Measurements from ENCODE around the gene SRP19. TPM values are rescaled to one million over a fixed set of nuclear protein-coding genes. Genes with fewer than 3 reads are reported as not detected.

Gene SRP19
- total RNA-seq, 3 donors from 2014 or later: 22.0 to 32.0 (median 26.9) TPM

- no peaks in the 10 kb centered on the region for H3K9me3 ChIP-seq
- peaks cover 7% of the 10 kb centered on the region for H3K4me1 ChIP-seq (ENCODE audit: low read depth)
- DNase-seq: no peak
- no peak for ATAC-seq
- TF ChIP-seq, protein P1, sequence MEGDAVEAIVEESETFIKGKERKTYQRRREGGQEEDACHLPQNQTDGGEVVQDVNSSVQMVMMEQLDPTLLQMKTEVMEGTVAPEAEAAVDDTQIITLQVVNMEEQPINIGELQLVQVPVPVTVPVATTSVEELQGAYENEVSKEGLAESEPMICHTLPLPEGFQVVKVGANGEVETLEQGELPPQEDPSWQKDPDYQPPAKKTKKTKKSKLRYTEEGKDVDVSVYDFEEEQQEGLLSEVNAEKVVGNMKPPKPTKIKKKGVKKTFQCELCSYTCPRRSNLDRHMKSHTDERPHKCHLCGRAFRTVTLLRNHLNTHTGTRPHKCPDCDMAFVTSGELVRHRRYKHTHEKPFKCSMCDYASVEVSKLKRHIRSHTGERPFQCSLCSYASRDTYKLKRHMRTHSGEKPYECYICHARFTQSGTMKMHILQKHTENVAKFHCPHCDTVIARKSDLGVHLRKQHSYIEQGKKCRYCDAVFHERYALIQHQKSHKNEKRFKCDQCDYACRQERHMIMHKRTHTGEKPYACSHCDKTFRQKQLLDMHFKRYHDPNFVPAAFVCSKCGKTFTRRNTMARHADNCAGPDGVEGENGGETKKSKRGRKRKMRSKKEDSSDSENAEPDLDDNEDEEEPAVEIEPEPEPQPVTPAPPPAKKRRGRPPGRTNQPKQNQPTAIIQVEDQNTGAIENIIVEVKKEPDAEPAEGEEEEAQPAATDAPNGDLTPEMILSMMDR (IDR thresholded peaks at IDR 0.05): no peak
- H3K4me3 ChIP-seq: no peak overlapping the region
- no peaks in the 10 kb centered on the region for H3K36me3 ChIP-seq (ENCODE audit: low read depth)
- intact Hi-C loops (cut with DNase I, micrococcal nuclease): no loop called here
Observed at GRCh38 chr5:112910529-112910928, 49.4 kb downstream of the SRP19 start.

GRCh38 chr5:112914584-112914983 lies 53.5 kb downstream of the SRP19 start:
- TF ChIP-seq, protein P1 (IDR thresholded peaks at IDR 0.05): no peak
- Histone ChIP-seq H3K9me3 (no peaks in the 10 kb centered on the region), H3K4me1 (ENCODE audit: low read depth) (peaks cover 27% of the 10 kb centered on the region), H3K36me3 (ENCODE audit: low read depth) (no peaks in the 10 kb centered on the region), H3K4me3 (no peak overlapping the region)
- DNase-seq (no peak), ATAC-seq (peak; percentile 46)
- intact Hi-C loops (cut with DNase I, micrococcal nuclease): no loop called here

DNA sequence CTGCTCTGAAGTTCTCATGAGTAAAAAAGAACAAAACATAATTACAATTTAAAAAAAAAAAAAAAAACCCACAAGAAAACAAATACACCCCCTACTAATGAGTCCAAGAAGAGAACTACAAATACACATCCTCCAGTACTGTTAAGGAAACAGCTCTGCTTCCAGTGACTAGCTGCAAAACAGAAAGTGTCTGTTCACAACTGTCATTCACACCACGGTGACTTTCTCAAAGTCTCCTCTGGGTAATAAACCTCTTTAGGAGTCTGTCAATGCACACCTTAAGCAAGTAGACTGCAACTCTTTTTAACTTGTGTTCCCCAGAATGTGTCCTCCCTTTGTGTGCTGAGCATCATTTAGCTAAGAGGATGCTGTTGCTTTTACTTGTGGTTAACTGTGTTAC lies 54.7 kb downstream of the SRP19 start:
- peak; percentile 48 for ATAC-seq
- Histone ChIP-seq H3K36me3 (ENCODE audit: low read depth) (no peaks in the 10 kb centered on the region), H3K4me1 (ENCODE audit: low read depth) (peaks cover 31% of the 10 kb centered on the region), H3K9me3 (no peaks in the 10 kb centered on the region), H3K4me3 (no peak overlapping the region)
- intact Hi-C loops (cut with DNase I, micrococcal nuclease): no loop called here
- TF ChIP-seq, protein P1 (IDR thresholded peaks at IDR 0.05): no peak
- DNase-seq: no peak

GRCh38 chr5:112917453-112917995 lies 56.4 kb downstream of the SRP19 start:
- ATAC-seq (no peak), DNase-seq (no peak)
- Histone ChIP-seq H3K9me3 (no peaks in the 10 kb centered on the region), H3K4me1 (ENCODE audit: low read depth) (peaks cover 33% of the 10 kb centered on the region), H3K4me3 (no peak overlapping the region), H3K36me3 (ENCODE audit: low read depth) (no peaks in the 10 kb centered on the region)
- intact Hi-C loops (cut with DNase I, micrococcal nuclease): no loop called here
- TF ChIP-seq, protein P1 (IDR thresholded peaks at IDR 0.05): no peak

DNA sequence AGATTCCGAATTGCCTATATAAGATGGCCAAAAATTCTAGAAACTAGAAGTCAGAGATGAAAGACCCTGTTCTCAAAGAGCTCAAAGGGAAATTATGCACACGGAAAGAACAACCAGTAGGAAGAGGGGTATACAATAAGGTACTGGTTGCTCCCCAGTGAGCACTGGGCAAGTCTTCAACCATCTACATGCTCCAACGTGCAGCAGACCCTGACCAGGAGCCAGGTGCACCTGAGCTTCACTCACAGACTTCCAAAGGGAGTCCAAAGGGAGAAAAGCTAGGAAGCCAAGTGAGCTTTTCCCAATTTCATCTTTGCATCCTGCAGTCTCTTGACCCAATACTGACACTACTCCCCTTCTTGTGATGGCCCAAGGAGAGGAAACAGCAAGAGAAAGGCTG lies 57.0 kb downstream of the SRP19 start:
- H3K36me3 ChIP-seq (ENCODE audit: low read depth): no peaks in the 10 kb centered on the region
- H3K4me1 ChIP-seq (ENCODE audit: low read depth): peaks cover 35% of the 10 kb centered on the region
- H3K4me3 ChIP-seq: no peak overlapping the region
- H3K9me3 ChIP-seq: no peaks in the 10 kb centered on the region
- intact Hi-C loops (cut with DNase I, micrococcal nuclease): no loop called here
- ATAC-seq (no peak), DNase-seq (no peak)
- TF ChIP-seq, protein P1 (IDR thresholded peaks at IDR 0.05): no peak

GRCh38 chr5:112918679-112919078 lies 57.6 kb downstream of the SRP19 start:
- DNase-seq: no peak
- Histone ChIP-seq H3K4me1 (ENCODE audit: low read depth) (peaks cover 35% of the 10 kb centered on the region), H3K36me3 (ENCODE audit: low read depth) (no peaks in the 10 kb centered on the region), H3K4me3 (no peak overlapping the region), H3K9me3 (no peaks in the 10 kb centered on the region)
- TF ChIP-seq, protein P1 (IDR thresholded peaks at IDR 0.05): no peak
- ATAC-seq: no peak
- intact Hi-C loops (cut with DNase I, micrococcal nuclease): no loop called here

Data from mucosa of descending colon (tissue), 3 donors.